Measurements from ENCODE around the gene SSH3.
"Not testable (repeated sequence)": the region's sequence is repeated elsewhere in the genome, so short reads cannot be mapped to it uniquely, and the experiment has no call there.

SSH3 gene

DNA sequence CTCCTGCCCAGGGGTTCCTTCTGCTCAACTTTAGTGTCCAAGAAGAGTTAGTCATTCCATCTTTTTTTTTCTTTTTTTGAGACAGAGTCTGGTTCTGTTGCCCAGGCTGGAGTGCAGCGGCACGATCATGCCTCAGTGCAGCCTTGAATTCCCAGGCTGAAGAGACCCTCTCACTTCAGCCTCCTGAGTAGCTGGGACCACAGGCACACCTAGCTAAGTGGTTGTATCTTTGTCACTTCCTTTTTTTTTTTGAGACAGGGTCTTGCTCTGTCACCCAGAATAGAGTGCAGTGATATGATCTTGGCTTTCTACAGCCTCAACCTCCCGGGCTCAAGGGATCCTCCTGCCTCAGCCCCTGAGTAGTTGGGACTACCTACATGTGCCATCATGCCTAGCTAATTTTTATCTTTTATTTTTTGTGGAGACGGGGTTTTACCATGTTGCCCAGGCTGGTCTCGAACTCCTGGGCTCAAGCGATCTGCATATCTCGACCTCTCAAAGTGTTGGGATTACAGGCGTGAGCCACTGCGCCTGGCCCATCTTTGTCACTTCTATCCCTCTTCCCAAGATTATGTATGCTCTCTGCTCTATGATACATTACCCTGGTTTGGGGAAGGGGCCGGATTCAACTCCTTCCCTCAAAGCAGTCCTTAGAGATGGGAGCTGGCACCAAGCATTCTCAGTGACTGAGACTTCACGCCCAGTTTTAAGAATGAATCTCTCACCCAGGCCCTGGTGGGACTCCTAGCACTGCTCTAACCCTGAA, 10.0 kb downstream of the SSH3 start:
- DNase-seq, result no peak

DNA sequence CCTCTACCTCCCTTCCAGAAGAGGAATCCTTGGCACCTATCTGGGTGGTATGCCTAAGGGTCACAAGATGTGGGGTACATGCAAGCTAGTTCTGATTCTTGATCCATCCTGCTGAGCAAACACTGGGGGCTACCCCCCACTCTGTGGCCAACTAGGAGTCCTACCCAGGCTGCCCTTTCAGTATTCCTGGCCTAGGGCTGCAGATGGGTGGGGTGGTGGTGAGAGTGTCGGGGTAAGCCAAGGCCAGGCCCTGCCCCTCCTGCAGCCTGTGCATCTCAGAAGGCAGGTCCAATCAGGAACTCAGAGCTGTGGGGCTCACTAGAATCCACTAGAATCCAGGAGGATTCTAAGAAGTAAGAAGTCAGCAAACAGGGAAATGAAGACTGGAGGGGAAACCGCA, 10.9 kb downstream of the SSH3 start:
- no peak for DNase-seq

GRCh38 chr11:67315325-67315909, 12.1 kb downstream of the SSH3 start:
- no peak for DNase-seq

DNA sequence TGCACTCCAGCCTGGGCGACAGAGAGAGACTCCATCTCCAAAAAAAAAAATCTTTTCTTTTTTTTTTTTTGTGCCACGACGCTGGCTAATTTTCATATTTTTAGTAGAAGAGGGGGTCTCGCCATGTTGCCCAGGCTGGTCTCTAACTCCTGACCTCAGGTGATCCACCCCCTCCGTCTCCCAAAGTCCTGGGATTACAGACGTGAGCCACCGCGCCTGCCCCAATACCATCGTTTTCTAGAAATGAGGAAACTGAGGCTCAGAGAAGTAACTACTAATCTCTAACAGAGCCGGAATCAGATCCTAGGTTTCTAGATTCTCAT, 13.5 kb downstream of the SSH3 start:
- no peak for DNase-seq

DNA sequence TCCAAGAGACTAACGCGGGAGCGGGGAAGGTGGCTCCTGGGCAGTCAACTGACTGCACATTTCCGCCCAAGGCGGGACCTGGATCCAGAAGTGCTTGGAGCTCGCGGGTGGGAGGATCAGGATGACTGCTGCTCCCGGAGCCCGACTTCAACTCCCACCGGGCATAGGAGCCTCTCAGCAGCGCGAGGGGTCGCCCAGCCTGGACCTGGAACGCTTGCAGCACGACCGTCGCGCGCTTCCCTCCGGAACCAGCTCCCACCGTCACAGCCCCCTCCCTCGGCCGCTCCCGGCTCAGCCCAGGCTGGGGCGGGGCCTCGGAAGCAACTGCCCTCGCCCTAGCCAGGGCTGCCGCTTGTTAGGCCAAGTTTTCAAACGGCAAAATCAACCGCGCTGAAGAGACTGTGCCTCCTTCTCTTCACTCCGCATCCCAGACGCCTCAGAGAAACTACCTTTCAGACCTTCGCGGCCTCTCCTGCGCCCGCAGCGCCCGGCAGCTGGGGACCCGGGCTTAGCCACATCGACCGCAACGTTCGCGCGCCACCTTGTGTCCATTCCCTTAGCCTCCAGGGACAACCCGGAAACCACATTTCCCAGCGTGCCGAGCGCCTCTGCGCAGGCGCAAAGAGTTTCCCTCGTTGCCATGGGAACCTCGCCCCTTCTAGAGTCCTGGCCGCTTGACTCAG, 14.0 kb downstream of the SSH3 start:
- peak; percentile 98 for DNase-seq

GRCh38 chr11:67317888-67318555, 14.7 kb downstream of the SSH3 start:
- no peak for DNase-seq

DNA sequence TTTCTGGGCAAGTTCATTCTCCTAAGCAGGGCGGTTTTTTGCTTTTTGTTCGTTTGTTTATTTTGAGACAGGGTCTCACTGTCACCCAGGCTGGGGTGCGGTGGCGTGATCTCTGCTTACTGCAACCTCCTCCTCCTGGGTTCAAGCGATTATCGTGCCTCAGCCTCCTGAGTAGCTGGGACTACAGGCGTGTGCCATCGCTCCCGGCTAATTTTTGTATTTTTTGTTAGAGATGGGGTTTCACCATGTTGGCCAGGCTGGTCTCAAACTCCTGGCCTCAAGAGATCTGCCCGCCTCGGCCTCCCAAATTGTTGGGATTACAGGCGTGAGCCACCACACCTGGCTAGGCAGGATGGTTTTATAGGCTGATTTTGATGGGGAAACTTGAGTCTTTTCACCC, 15.5 kb downstream of the SSH3 start:
- not testable (repeated sequence) for DNase-seq

- DNase-seq, result no peak
Observed at GRCh38 chr11:67320011-67320410, 16.7 kb downstream of the SSH3 start.

GRCh38 chr11:67320691-67321090, 17.4 kb downstream of the SSH3 start:
- no peak for DNase-seq

DNA sequence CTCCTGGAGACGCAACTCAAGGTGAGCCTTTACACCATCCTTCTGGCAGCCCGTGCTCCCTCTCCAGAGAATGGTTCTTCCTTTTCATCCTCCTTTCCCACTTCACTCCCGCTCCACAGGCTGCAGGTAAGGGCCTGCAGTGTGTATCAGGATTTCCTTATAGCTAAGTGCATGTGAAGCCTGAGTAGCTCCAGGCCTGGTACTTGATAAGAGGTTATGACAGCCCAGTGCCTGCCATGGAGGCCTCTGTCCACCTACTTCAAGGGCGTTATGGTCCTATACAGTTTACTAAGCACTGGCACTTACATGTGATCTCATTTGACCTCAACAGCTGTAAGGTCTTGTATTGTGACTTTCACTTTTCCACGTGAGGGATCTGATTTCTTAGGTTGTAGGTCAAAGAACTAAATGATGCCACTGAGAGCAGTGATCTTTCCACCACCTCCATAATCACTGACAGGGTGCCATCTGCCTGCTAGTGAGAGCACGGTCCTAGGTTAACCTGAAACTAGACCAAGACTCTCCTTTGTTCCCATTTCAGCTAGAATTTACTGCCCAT, 18.1 kb downstream of the SSH3 start:
- DNase-seq, result no peak

DNA sequence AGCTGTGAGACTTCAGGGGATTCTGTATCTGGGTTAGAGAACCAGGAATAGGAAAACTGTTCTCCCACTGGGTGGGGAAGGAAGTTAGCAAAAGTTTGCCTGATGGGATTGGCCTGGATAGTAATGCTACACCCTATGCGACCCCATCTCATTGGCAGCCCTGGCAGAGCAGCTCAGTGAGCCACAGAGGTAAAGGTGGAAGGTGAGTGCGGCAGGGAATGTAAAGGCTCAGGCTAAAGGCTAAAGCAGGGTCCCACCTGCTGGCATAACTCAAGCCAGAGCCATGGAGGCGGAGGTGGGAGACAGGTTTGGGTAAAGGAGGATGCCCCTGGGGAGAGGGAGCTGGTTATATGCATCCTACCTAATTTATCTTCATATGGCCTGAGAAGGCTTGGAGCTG, 18.7 kb downstream of the SSH3 start:
- DNase-seq, result no peak

GRCh38 chr11:67323526-67323925, 20.2 kb downstream of the SSH3 start:
- no peak for DNase-seq

GRCh38 chr11:67332081-67332691, 28.9 kb downstream of the SSH3 start:
- no peak for DNase-seq

- DNase-seq, result no peak
Observed at GRCh38 chr11:67337257-67337656, 33.9 kb downstream of the SSH3 start.

GRCh38 chr11:67344264-67344663, 40.9 kb downstream of the SSH3 start:
- no peak for DNase-seq

DNA sequence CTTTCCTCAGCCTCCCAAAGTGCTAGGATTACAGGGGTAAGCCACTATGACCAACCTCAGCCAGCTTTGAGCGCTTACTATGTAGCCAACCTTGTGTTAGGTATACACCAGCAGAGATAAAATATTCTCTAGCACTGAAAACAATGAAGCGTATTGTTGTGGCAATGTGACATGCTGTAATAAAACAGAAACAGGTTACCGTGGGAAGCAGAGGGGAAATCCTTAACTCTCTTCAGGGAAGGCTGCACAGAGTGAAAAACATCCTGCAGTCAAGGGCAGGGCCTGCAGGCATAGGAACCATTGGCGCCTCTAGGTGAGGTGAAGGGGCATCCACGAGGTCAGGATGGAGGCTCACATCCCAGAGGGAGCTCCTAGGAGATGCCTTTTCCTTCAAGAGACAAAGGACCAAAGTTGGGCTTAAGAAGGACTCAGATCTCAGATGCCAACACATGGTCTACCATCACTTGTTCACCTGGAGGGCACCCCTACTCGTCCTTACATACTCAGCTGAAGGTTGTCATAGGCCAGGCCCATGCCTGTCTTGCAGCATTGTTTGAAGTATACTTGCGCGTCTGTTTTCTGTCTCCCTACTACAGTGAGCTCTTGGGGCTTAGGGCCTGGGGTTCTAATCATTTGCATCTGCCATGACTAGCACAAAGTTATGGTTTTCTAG, 42.1 kb downstream of the SSH3 start:
- no peak for DNase-seq

DNA sequence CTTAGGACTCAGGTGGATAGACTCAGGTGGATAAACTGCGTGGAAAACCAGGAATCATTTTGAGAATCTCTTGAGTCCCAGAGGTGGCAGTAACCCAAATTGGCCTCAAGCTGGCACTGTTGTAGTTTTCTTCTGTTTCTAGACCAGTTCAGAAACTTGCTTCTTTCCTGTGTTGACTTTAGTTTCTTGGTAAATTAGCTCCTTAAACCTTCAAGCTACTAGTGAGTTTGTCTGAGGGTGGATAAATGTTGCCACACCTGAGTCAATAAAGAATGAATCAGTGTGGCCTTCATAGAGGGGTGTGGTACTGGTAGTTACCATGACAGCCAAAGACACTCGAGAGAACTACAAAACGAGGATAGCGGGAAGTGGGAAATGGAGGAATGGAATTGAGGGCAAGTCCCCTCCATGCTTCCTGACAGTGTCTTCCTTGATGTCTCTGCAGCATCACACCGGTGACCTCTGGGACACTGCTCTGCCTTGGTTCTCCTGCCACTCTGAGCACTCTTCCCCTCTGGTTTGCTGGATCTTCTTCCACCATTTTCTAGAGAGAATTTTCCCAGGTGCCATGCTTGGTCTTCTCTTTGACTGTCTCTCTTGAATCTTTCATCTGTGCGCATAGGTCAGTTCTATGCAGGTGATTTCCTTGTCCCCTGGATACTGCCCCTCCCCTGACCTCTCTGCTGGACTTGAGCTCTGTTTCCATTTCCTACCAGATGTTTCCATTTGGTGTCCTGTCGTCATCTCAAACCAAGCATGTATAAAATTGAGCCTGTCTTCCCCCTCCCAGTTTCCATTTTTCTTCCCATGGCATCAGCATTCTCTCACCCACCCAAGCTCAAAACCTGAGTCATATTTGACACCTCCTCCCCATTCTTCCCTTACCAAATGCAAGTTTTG, 42.8 kb downstream of the SSH3 start:
- no peak for DNase-seq

GRCh38 chr11:67347964-67348749, 44.8 kb downstream of the SSH3 start:
- no peak for DNase-seq

DNA sequence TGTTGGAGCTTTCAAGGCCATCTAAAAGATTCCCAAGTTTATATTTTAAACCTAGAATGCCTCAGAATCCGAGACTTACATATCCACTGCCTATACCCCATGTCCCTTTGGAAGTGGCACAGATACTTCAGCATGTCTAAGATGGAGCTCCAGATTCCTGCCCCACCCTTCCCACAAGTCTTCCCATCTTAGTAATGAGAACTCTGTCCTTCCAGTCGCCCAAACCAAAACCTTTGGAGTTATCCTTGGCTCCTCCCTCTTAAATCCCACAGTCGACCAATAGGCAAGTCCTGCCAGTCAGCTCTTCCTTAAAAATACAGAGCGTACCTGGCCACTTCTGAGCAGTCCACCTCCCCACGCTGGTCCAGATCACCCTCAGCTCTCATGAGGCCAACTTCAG, 45.7 kb downstream of the SSH3 start:
- no peak for DNase-seq

- no peak for DNase-seq
Observed at GRCh38 chr11:67349457-67349856, 46.1 kb downstream of the SSH3 start.

Measured in T1000 (cell line).